ELR (cell line): ENCODE measurements around the gene PFDN4.

ENCODE experiments used
- DNase-seq: peaks from one replicate; pipeline ENCODE4 v3.0.0-alpha.2; 2015; ENCODE audit warnings: low read depth

Gene PFDN4, protein sequence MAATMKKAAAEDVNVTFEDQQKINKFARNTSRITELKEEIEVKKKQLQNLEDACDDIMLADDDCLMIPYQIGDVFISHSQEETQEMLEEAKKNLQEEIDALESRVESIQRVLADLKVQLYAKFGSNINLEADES

DNA sequence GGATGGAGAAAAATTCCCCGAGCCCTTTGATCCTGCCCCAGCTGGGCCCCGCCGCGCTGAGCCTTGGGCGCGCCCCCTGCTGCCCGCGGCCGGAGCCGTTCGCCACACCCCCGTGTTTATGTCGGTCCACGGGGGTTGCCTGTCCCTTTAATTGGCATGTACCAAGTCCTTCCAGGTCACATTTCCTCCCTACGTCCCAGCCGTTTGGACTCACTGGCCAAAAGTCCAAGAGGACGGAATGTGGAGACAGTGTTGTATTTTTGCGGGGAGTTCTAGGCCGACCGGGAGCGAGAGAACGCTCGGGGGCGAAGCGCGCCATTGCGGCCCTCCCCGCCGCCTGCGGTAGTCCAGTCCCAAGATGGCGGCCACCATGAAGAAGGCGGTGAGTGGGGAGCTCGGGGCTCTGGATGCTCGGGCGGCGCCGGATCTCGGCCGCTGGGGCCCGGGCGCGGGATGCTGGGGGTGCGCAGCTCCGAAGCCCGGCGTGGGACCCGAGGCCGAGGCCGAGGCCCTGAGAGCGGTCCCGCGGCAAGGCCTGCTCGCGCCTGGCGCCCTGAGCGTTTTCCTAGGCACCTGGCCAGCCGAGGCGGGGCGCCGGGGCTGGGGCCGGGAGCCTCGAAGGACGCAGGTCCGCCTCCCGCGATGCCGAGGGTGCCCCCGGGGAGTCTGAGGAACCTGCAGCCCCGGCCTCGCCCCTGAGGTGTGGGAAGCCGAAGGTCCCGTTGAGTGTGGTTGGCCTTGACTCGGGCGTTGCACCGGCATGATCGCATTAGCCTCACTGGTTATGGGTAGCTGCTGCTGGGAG, at the start of gene PFDN4:
PFDN4 (plus strand) TSS at position 345 of the 805 bp plus-strand sequence; CDS start at position 359, 14 bp downstream.
- DNase-seq: peak; percentile 89

GRCh38 chr20:54158226-54158625, 49.7 kb upstream of the PFDN4 start:
- DNase-seq: no peak

- no peak for DNase-seq
Observed at GRCh38 chr20:54158856-54159418, 49.0 kb upstream of the PFDN4 start.

DNA sequence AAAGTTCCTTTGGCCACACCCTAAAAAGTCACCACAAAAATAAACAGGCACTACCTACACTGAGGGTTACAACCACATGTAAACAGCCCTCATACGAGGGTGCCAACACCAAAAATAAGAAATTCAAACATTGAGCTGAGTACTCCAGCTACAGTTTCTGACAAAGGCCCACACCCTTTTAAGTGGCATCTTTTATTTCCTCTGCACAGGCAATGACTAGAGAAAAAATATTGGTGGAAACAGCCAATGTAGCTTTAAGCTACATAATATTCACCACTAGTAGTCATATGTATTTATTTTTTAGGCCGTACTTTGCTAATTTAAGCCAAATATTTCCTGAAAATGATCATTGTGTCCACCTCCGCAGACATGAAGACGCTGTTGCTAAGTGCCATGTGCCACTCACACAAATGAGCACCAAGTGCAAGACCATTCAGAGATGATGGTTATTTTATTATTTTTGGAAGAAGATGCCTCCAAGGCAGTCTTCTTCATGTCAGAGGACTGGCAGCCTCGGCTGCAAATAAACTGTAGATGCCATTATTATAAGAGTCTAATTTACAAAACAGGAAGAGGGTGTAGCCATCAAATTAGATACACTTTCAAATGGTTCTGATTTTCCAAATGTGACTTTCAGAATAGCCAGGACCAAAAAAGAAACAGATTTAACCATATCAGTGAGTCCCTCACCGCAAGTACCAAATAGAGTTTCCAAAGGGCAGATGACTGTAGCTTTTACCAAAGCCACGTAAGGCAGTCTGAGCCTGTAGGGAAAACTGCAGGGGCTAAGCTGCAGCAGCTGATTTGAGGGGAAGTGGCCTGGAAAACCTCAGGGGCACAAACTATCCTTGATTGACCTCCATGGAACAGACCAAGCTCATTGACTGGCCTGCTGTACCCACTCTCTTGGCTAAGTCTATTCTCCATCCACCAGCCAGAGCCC, 47.6 kb upstream of the PFDN4 start:
- DNase-seq: no peak

DNA sequence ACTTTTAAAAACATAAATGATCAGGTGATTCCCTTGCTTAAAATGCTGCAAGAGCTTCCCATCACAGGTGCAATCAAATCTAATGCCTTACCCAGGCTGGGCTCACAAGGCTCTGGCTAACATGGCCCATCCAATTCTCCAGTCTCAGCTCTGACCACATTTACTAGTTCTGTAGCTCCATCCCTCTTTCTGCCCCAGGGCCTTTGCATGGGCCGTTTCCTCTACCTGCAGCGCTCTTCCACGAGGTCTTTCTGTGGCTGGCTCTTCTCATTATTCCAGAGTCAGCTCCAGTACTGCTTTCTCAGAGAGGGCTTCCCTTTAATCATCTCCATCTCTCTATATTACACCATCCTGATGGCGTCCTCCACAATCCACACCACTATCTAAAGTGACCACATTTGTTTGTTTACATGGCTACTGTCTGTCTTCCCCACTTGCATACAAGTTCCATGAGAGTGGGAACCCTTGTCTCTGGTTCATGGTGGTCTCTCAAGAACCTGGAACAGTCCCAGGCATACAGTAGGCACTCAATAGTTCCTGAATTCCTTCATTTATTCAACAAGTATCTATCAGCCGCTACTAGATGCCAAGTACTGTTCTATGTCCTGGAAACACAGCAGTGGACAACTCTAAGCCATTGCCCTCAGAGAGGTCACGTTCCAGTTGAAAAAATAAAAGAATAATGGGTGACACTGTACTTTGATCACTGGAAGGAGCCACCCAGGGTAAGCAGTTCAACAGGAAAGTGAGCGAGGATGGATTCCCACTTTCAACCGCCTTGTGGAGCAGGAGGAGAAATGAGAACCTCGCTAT, 46.7 kb upstream of the PFDN4 start:
- DNase-seq: no peak

GRCh38 chr20:54161821-54162149, 46.1 kb upstream of the PFDN4 start:
- DNase-seq: no peak

DNA sequence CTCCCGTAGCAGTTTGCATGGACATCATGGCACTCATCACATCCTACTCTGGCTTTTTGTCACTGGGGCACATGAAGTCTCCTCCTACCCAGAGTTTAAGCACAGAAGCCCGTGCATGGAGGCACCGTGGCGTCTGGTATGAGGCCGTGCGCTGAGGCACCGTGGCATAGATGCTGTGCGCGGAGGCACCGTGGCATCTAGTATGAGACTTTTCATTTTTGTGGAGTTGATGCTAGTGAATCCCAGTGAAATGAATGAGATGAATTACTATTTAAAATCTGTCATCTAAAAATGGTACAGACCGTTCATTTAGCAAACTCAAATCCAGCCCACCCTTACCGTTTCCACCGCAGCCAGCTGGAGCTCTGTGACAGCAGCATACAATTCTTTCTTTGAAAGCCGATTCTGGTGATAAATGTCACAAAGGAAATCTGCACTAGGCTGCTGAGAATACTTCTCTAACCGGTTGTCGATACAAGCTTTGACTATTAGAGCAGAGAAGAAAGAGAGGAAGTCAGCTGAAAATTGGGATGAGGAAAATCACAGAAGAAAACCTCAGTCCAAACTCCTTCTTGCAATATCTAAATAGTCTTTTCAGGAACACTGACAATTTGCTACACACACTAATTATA, 45.4 kb upstream of the PFDN4 start:
- DNase-seq: no peak

GRCh38 chr20:54163402-54163801, 44.5 kb upstream of the PFDN4 start:
- no peak for DNase-seq

DNA sequence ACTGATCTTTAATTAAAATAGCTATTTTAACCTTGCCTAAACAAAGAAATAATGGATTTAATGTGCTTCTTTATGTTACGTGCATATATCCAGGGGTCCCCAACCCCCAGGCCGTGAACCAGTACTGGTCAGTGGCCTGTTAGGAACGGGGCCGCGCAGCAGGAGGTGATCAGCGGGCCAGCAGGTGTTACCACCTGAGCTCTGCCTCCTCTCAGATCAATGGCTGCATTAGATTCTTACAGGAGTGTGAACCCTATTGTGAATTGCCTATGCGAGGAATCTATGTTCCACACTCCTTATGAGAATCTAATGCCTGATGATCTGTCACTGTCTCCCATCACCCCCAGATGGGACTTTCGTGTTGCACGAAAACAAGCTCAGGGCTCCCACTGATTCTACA, 42.9 kb upstream of the PFDN4 start:
- DNase-seq: no peak

DNA sequence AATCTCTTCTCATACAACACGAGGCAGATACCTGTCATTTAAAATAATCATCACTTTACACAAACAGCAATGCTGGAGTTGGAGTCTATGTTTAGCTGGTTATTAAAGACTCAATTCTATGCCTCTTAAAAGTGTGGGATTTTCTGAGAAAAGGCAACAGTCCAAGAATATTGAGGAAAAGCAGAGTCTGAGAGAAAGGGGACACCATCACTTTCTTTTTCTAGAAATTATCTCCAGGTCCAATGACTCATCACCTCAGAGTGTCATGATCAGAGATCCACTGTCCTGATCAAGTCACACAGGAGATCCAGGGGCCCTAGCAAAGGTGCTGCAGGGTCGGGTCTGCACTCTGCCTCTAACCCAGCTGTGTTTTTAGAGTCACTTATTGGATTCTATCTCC, 42.1 kb upstream of the PFDN4 start:
- DNase-seq: no peak

DNA sequence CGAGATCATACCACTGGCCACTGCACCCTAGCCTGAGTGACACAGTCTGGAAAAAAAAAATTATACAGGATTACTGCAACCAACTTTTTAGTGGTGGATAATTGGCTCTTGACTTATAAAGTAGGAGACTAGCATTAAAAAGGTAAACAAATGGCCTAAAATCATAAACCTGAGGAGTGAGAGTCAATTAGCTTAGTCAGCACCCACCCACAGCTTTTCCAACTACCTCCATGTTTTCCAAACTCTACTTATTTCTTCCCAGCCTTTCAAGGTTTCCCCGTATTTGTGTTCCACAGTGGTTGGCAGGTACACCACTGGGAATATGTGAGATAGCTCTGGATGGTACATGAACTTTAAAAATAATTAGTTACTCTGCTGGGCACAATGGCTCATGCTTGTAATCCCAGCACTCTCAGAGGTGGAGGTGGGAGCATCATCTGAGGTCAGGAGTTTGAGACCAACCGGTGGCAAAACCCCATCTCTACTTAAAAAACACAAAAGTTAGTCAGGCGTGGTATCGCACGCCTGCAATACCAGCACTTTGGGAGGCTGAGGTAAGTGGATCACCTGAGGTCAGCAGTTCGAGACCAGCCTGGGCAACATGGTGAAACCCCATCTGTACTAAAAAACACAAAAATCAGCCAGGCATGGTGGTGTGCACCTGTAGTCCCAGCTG, 40.8 kb upstream of the PFDN4 start:
- DNase-seq: no peak

DNA sequence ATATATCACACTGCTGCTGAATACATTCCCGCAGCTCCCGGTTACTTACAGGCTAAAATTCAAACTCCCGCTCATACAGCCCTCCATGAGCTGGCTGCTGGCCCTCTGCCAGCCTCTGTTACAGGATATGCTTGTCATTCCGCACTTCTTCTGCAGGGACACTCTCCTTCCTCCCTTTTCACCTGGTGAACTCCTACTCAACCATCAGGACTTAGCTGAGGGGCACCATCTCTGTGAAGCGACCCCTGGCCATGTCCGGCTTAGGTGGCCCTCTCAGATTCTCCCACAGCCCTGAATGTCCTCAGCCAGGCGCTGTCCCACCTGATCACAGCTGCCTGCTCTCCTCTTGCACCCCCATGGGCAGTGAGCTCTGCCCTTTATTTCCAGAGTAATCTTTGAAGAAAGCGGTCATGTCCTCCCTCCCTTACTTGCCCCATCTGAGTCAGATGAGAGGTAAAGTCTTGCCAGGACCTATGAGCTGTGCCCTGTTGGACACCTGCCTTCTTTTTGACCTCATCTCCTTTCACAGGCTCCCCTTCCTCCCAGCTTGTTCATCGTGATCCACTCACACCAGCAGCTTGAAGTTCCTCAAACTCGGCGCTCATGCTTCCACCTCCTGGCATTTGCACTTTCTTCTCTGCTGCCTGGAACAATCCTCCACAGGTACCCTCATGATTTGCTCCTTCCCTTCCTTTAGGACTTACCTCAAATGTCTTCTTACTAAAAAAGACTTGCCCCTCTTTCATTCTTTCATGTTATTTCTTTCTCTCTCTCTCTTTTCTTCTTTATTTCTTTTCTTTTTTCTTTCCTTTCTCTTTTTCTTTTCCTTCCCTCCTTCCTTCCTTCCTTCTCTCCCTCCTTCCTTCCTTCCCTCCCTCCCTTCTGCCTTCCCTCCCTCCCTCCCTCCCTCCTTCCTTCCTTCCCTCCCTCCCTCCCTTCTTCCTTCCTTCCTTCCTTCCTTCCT, 39.7 kb upstream of the PFDN4 start:
- peak; percentile 46 for DNase-seq

- DNase-seq: peak; percentile 25
Observed at GRCh38 chr20:54168961-54169862, 38.7 kb upstream of the PFDN4 start.

- no peak for DNase-seq
Observed at GRCh38 chr20:54170026-54170471, 37.8 kb upstream of the PFDN4 start.

DNA sequence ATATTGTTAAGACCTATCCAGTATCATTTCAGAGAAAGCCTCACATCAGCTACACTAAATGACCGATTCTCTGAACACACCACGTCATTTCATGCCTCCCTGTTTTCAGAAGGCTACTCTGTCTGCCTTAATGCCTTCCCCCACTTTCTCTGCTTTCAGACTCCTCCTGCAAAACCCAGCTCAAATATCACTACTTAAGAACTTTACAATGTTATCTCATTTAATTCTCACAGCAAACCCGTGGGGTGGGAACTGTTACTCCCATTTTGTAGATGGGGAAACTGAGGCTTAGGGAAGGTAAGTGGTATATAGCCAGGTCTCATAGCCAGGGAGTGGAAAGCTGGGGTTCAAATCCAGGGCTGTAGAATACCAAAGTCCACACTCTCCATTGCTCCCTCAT, 36.9 kb upstream of the PFDN4 start:
- no peak for DNase-seq

DNA sequence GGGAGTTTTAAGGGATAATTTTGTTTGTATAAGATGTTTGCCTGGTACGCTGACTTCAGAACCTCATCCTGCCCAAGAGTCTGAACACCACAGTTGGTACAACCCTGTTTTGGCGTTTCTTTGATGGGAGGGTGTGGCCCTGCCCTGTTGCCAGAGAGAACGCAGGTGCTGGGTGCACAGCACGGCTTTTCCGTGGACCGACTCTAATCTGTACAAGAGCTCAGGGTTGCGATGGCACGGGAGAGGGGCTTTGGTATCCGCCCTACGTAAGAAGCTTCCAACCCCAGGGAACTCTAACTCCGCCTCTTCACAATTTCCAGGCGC, 35.4 kb upstream of the PFDN4 start:
- no peak for DNase-seq

GRCh38 chr20:54172856-54173652, 34.8 kb upstream of the PFDN4 start:
- no peak for DNase-seq
